Neural crest cell (in vitro differentiated cells): ENCODE measurements around the gene PHF21B. TPM values are rescaled to one million over a fixed set of nuclear protein-coding genes. Genes with fewer than 3 reads are reported as not detected.

Experiments
- DNase-seq: peaks from one replicate; pipeline ENCODE4 v3.0.0; 2021; ENCODE audit warnings: low read depth, mixed read lengths, low spot score
- H3K27ac Mint-ChIP-seq: one replicate; pipeline ENCODE4 v1.8.0; 2021; ENCODE audit warnings: mild to moderate bottlenecking, mixed read lengths; ENCODE audit not compliant: unreplicated experiment
- H3K27me3 Mint-ChIP-seq: 2 replicates; pipeline ENCODE4 v1.8.0; 2021; ENCODE audit warnings: low read depth, mild to moderate bottlenecking, mixed read lengths
- H3K36me3 Mint-ChIP-seq: 2 replicates; pipeline ENCODE4 v1.8.0; 2021; ENCODE audit warnings: low read depth, mild to moderate bottlenecking, mixed read lengths
- H3K4me1 Mint-ChIP-seq: 2 replicates; pipeline ENCODE4 v1.8.0; 2021; ENCODE audit warnings: mixed read lengths
- H3K4me3 Mint-ChIP-seq: one replicate; pipeline ENCODE4 v1.8.0; 2021; ENCODE audit warnings: mild to moderate bottlenecking, mixed read lengths
- H3K9me3 Mint-ChIP-seq: 2 replicates; pipeline ENCODE4 v1.8.0; 2021; ENCODE audit warnings: mixed read lengths
- total RNA-seq: library from RNA; stranded (reverse); gene quantifications from 2 replicates; pipeline ENCODE4 v1.2.1, GENCODE V29; 2021
- TF ChIP-seq, protein P1 (sequence below): fragments of 200-600 bp; sonication (generic); conservative IDR thresholded peaks from 2 replicates; pipeline ENCODE4 v1.5.0; 2021; ENCODE audit warnings: antibody characterized with exemption, mild to moderate bottlenecking

PHF21B gene
- total RNA-seq, 1 donor from 2014 or later = 40.4 TPM

- DNase-seq = no peak
- TF ChIP-seq, protein P1, sequence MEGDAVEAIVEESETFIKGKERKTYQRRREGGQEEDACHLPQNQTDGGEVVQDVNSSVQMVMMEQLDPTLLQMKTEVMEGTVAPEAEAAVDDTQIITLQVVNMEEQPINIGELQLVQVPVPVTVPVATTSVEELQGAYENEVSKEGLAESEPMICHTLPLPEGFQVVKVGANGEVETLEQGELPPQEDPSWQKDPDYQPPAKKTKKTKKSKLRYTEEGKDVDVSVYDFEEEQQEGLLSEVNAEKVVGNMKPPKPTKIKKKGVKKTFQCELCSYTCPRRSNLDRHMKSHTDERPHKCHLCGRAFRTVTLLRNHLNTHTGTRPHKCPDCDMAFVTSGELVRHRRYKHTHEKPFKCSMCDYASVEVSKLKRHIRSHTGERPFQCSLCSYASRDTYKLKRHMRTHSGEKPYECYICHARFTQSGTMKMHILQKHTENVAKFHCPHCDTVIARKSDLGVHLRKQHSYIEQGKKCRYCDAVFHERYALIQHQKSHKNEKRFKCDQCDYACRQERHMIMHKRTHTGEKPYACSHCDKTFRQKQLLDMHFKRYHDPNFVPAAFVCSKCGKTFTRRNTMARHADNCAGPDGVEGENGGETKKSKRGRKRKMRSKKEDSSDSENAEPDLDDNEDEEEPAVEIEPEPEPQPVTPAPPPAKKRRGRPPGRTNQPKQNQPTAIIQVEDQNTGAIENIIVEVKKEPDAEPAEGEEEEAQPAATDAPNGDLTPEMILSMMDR = no peak
- no peak overlapping the region for H3K27ac Mint-ChIP-seq
- no peaks in the 10 kb centered on the region for H3K9me3 Mint-ChIP-seq
- peaks cover 19% of the 10 kb centered on the region for H3K4me1 Mint-ChIP-seq
- peaks cover 3% of the 10 kb centered on the region for H3K36me3 Mint-ChIP-seq
- no peak overlapping the region for H3K4me3 Mint-ChIP-seq
- H3K27me3 Mint-ChIP-seq = no peaks in the 10 kb centered on the region
These were observed 40.0 kb downstream of the PHF21B start for GRCh38 chr22:44969817-44970216.

DNA sequence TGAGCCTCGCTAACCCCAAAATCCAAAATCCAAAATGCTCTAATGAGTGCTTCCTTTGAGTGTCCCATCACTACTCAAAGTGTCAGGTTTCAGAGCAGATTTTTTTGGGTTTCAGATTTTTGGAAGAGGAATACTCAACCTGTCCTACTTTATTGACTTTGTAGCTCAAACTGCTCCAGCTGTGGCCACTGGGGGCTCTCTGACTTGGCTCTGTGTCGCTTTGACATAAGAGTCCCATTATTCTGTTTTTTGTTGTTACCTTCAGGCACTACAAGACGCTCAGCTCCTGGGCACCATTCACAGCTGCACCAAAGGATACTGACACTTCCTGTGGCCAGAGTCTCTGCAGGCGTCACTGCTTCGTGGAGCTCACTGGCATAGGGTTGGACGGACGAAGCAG, 41.1 kb downstream of the PHF21B start:
- Mint-ChIP-seq H3K4me3 (no peak overlapping the region), H3K4me1 (peaks cover 28% of the 10 kb centered on the region), H3K27ac (no peak overlapping the region), H3K27me3 (no peaks in the 10 kb centered on the region), H3K36me3 (peaks cover 3% of the 10 kb centered on the region), H3K9me3 (no peaks in the 10 kb centered on the region)
- DNase-seq = no peak
- TF ChIP-seq, protein P1 = peak; percentile 38

GRCh38 chr22:44965171-44965570, 44.6 kb downstream of the PHF21B start:
- peak overlapping the region; percentile 15 for H3K4me3 Mint-ChIP-seq
- H3K9me3 Mint-ChIP-seq = no peaks in the 10 kb centered on the region
- H3K36me3 Mint-ChIP-seq = peaks cover 3% of the 10 kb centered on the region
- H3K4me1 Mint-ChIP-seq = peaks cover 27% of the 10 kb centered on the region
- TF ChIP-seq, protein P1 = no peak
- no peak for DNase-seq
- no peaks in the 10 kb centered on the region for H3K27me3 Mint-ChIP-seq
- H3K27ac Mint-ChIP-seq = no peak overlapping the region

DNA sequence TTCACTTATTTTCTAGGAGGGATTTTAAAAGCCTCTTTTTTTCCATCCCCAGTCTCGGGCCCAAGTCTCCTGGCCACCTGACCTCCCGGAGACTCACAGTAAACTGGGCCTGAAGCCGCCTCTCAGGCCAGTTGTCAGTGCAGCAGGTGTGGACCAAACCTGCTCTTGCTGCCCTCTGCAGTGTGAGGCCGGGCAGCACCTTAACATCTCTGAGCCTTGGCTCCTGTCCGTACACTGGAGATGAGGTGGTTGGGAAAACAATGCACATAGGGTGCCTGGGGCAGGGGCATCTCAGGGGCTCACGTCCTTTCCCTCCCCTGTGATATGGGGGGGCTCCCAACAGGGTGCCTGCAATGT, 45.1 kb downstream of the PHF21B start:
- DNase-seq = no peak
- Mint-ChIP-seq H3K27ac (no peak overlapping the region), H3K4me1 (peaks cover 28% of the 10 kb centered on the region), H3K27me3 (no peaks in the 10 kb centered on the region), H3K4me3 (no peak overlapping the region), H3K9me3 (no peaks in the 10 kb centered on the region), H3K36me3 (peaks cover 3% of the 10 kb centered on the region)
- TF ChIP-seq, protein P1 = no peak

- Mint-ChIP-seq H3K36me3 (peaks cover 9% of the 10 kb centered on the region), H3K27me3 (no peaks in the 10 kb centered on the region), H3K4me3 (no peak overlapping the region), H3K4me1 (peaks cover 35% of the 10 kb centered on the region), H3K9me3 (no peaks in the 10 kb centered on the region), H3K27ac (peak overlapping the region; percentile 38)
- TF ChIP-seq, protein P1 = no peak
- no peak for DNase-seq
These were observed 45.7 kb downstream of the PHF21B start for GRCh38 chr22:44963832-44964721.
